A673 (cell line): ENCODE measurements around the gene GTF3C1. TPM values are rescaled to one million over a fixed set of nuclear protein-coding genes. Genes with fewer than 3 reads are reported as not detected.

Experiments
- BruUV-seq: library from RNA; stranded (reverse); fragments of 400-500 nt; replicated peaks from 2 replicates; lab custom pipeline; 2021; lab: Mats Ljungman, UMichigan
- CTCF ChIA-PET: fragments of 300-600 bp; sonication (Branson Sonifier 250); formaldehyde crosslinking; loops from one replicate; lab custom pipeline; 2022; ENCODE audit warnings: antibody characterized with exemption; lab: Charles Lee
- POLR2A ChIA-PET: fragments of 300-600 bp; sonication (Branson Sonifier 250); formaldehyde crosslinking; loops from one replicate; lab custom pipeline; 2022; ENCODE audit warnings: antibody characterized with exemption; ENCODE audit not compliant: low non-redundant PET; lab: Charles Lee
- DNase-seq: peaks from one replicate; pipeline ENCODE4 v3.0.0-alpha.2; 2015; ENCODE audit warnings: low spot score
- H3K27ac ChIP-seq: fragments of 200-600 bp; sonication (generic); 2 replicates; pipeline ENCODE4 v1.5.1; 2016; ENCODE audit warnings: mixed run types, low read depth, mild to moderate bottlenecking, mixed read lengths, antibody characterized with exemption, low read length; ENCODE audit not compliant: poor library complexity, severe bottlenecking
- H3K27me3 ChIP-seq: fragments of 200-600 bp; sonication (generic); replicated peaks from 2 replicates; pipeline ENCODE4 v1.6.1; 2017; ENCODE audit warnings: mixed run types, low read depth, mild to moderate bottlenecking, mixed read lengths, antibody characterized with exemption, low read length; ENCODE audit not compliant: insufficient read depth, poor library complexity
- H3K36me3 ChIP-seq: fragments of 200-600 bp; sonication (generic); 2 replicates; pipeline ENCODE4 v1.6.1; 2016; ENCODE audit warnings: mixed run types, mild to moderate bottlenecking, mixed read lengths, antibody characterized with exemption, low read length; ENCODE audit not compliant: insufficient read depth, poor library complexity, severe bottlenecking
- H3K4me1 ChIP-seq: fragments of 200-600 bp; sonication (generic); 2 replicates; pipeline ENCODE4 v1.6.1; 2017; ENCODE audit warnings: mixed run types, mild to moderate bottlenecking, mixed read lengths, antibody characterized with exemption, low read length; ENCODE audit not compliant: insufficient read depth, poor library complexity, severe bottlenecking
- H3K4me3 ChIP-seq: fragments of 200-600 bp; sonication (generic); 2 replicates; pipeline ENCODE4 v1.5.1; 2016; ENCODE audit warnings: low read depth, mixed run types, mild to moderate bottlenecking, mixed read lengths, low read length; ENCODE audit not compliant: poor library complexity, severe bottlenecking
- H3K9me3 ChIP-seq: fragments of 200-600 bp; sonication (generic); 2 replicates; pipeline ENCODE4 v1.6.1; 2016; ENCODE audit warnings: mixed run types, low read depth, mild to moderate bottlenecking, mixed read lengths, antibody characterized with exemption, low read length; ENCODE audit not compliant: poor library complexity, severe bottlenecking
- CTCF ChIP-seq: fragments of 300-800, 200-600 bp; sonication (generic); conservative IDR thresholded peaks from 2 replicates; pipeline ENCODE4 v1.5.1; 2017; ENCODE audit warnings: low read depth, mild to moderate bottlenecking, antibody characterized with exemption, low read length, moderate library complexity, mixed read lengths
- EZH2 ChIP-seq: fragments of 200-600 bp; sonication (generic); IDR thresholded peaks from 2 replicates; pipeline ENCODE4 v1.6.1; 2017; ENCODE audit warnings: borderline replicate concordance, low read depth, mild to moderate bottlenecking, mixed read lengths, antibody characterized with exemption, low read length; ENCODE audit not compliant: poor library complexity, severe bottlenecking
- intact Hi-C: fragments of 100-400 bp; cut with micrococcal nuclease; formaldehyde crosslinking; loops from one replicate; pipeline ENCODE4 v1.10.0; 2022; ENCODE audit not compliant: unreplicated experiment
- total RNA-seq: library from RNA; stranded (reverse); gene quantifications from 2 replicates; pipeline ENCODE4 v1.2.3, GENCODE V29; 2021

GTF3C1 gene
- total RNA-seq, 1 experiment from 2014 or later = 94.2 TPM

- POLR2A ChIA-PET = no interaction called here
- BruUV-seq = no TSS peak
- Histone ChIP-seq H3K4me3 (no peak overlapping the region), H3K27me3 (no peaks in the 10 kb centered on the region), H3K36me3 (no peaks in the 10 kb centered on the region), H3K27ac (no peak overlapping the region), H3K4me1 (no peaks in the 10 kb centered on the region), H3K9me3 (peaks cover 12% of the 10 kb centered on the region)
- no peak for DNase-seq
- intact Hi-C loops = no loop called here
- CTCF ChIA-PET = no interaction called here
- TF ChIP-seq EZH2 = no peak
- no peak for TF ChIP-seq CTCF
Measured at GRCh38 chr16:27441998-27442397, 107.7 kb downstream of the GTF3C1 start.

DNA sequence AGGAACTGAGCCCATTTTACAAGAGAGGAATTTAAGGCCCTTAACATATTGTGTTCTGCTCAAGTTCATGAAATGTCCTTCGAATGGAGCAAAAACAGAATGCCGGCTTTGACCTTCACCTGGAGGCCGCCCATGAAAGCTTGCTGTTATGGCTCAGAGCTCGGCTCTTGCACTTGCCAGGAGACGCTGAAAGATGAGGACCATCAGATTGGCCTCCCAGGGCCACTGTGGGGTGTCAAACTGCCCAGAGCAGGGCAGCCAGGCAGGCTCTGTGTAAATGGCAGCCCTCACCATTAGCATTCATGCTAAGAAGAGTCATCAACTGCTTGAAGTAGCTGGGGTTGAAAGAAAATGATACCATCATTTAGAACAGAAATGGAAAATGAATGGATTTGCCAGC is 108.4 kb downstream of the GTF3C1 start:
- intact Hi-C loops = no loop called here
- DNase-seq = no peak
- no TSS peak for BruUV-seq

DNA sequence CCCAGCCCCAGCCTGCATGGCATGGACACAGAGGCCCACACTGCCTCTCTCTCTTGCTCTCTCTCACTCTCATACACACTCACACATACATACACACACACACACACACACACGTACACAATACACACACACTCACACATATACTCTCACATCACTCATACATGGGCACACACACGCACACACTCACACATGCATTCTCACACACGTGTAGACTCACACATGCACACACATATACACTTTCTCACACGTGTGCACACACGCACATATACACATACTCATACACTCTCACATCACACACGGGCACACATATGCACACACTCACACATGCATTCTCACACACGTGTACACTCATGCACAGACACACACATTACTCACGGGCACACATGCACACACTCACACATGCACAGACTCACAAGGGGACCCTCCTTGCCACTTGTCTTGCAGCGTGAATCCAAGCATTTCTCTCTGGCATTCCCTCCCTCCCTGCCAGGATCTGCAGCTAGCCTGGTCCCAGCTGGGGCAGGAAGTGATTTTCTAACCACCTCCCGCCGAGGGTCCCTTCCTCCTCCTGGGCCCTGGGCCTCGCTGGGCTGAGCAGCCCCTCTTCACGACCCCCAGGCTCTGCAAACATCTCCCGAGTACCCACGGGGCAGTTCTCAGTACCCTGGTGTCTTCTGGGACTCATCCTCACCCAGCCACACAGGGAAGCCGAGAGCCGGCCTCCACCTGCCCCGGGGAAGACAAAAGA is 110.3 kb downstream of the GTF3C1 start:
- POLR2A ChIA-PET = no interaction called here
- CTCF ChIA-PET = no interaction called here
- no peak for DNase-seq

More for the DNA sequence above, 108.4 kb downstream of the GTF3C1 start:
- CTCF ChIA-PET = no interaction called here
- Histone ChIP-seq H3K4me3 (no peak overlapping the region), H3K4me1 (no peaks in the 10 kb centered on the region), H3K27me3 (no peaks in the 10 kb centered on the region), H3K36me3 (no peaks in the 10 kb centered on the region), H3K27ac (no peak overlapping the region), H3K9me3 (peaks cover 12% of the 10 kb centered on the region)
- TF ChIP-seq EZH2 = no peak
- TF ChIP-seq CTCF = no peak
- POLR2A ChIA-PET = no interaction called here

More for the DNA sequence above, 110.3 kb downstream of the GTF3C1 start:
- TF ChIP-seq EZH2 = no peak
- TF ChIP-seq CTCF = no peak
- Histone ChIP-seq H3K4me1 (no peaks in the 10 kb centered on the region), H3K36me3 (no peaks in the 10 kb centered on the region), H3K4me3 (no peak overlapping the region), H3K27me3 (no peaks in the 10 kb centered on the region), H3K9me3 (peaks cover 3% of the 10 kb centered on the region), H3K27ac (no peak overlapping the region)
- no TSS peak for BruUV-seq
- intact Hi-C loops = no loop called here
